HCT116 (cell line): Measurements from ENCODE around the gene MN1. TPM values are rescaled to one million over a fixed set of nuclear protein-coding genes. Genes with fewer than 3 reads are reported as not detected.

Source experiments
- ATAC-seq: fragments of 200-7000 bp; cut with Tn5 transposase; 2 replicates; pipeline ENCODE4 v1.9.1; 2020; ENCODE audit warnings: mild to moderate bottlenecking, moderate library complexity
- BruUV-seq: library from RNA; stranded (reverse); fragments of 400-500 nt; replicated peaks from 2 replicates; lab custom pipeline; 2021; lab: Mats Ljungman, UMichigan
- CTCF ChIA-PET: fragments of 300-600 bp; sonication (Branson Sonifier 250); formaldehyde crosslinking; loops from one replicate; lab custom pipeline; 2021; ENCODE audit warnings: antibody characterized with exemption; lab: Charles Lee
- POLR2A ChIA-PET: fragments of 300-600, 350-600 bp; sonication (Branson Sonifier 250); formaldehyde crosslinking; loops from one replicate; lab custom pipeline; 2021; ENCODE audit warnings: antibody characterized with exemption; lab: Charles Lee
- RAD21 ChIA-PET, 2 experiments: fragments of 300-600 bp; sonication (Branson Sonifier 250); formaldehyde crosslinking; loops; one replicate each; lab custom pipeline; 2023; ENCODE audit warnings: low total read pairs in 2 of 2; ENCODE audit not compliant: uncharacterized antibody in 2 of 2, unreplicated experiment in 2 of 2, low non-redundant PET in 1 of 2; lab: Charles Lee
- DNase-seq: peaks from one replicate; pipeline ENCODE4 v3.0.0-alpha.2; 2010; ENCODE audit warnings: low read depth, low spot score
- H2AFZ ChIP-seq: fragments of 200-600 bp; shearing (Covaris generic), sonication (generic); 2 replicates; pipeline ENCODE4 v1.6.1; 2017; ENCODE audit warnings: low read depth, mixed run types, mixed read lengths, antibody characterized with exemption, low read length; ENCODE audit not compliant: poor library complexity, severe bottlenecking
- H3K27ac ChIP-seq: 2 replicates; pipeline ENCODE4 v1.5.1; 2012; ENCODE audit warnings: low read depth, low read length
- H3K27me3 ChIP-seq: fragments of 200-600 bp; sonication (generic); 2 replicates; pipeline ENCODE4 v1.6.1; 2016; ENCODE audit warnings: mixed run types, low read length, mixed read lengths; ENCODE audit not compliant: insufficient read depth
- H3K36me3 ChIP-seq, 2 experiments: fragments of 200-500 bp in 1 of 2; fragments of 200-600 bp in 1 of 2; sonication (Bioruptor generic) in 1 of 2; sonication (generic) in 1 of 2; 2 replicates each; pipeline versions ENCODE4 v1.5.1 to v1.6.1; 2014 to 2016; ENCODE audit warnings: low read length in 2 of 2, inconsistent platforms in 1 of 2, mixed read lengths in 1 of 2, mixed run types in 1 of 2; ENCODE audit not compliant: insufficient read depth in 2 of 2, control insufficient read depth in 1 of 2
- H3K4me1 ChIP-seq, 2 experiments: fragments of 200-600 bp in 1 of 2; sonication (generic) in 1 of 2; 2 replicates each; pipeline versions ENCODE4 v1.5.1 to v1.6.1; 2012 to 2017; ENCODE audit warnings: low read length in 2 of 2, inconsistent platforms in 1 of 2, mild to moderate bottlenecking in 1 of 2, mixed read lengths in 1 of 2, mixed run types in 1 of 2, moderate library complexity in 1 of 2; ENCODE audit not compliant: insufficient read depth in 2 of 2, control insufficient read depth in 1 of 2
- H3K4me2 ChIP-seq: fragments of 200-600 bp; sonication (generic); 2 replicates; pipeline ENCODE4 v1.6.1; 2017; ENCODE audit warnings: mixed run types, low read length, mixed read lengths
- H3K4me3 ChIP-seq, 2 experiments: fragments of 200-600 bp in 1 of 2; sonication (generic) in 1 of 2; replicated peaks in 1 of 2; 2 replicates each; pipeline ENCODE4 v1.5.1; 2011 to 2016; ENCODE audit warnings: low read length in 2 of 2, control low read depth in 1 of 2, low read depth in 1 of 2, mild to moderate bottlenecking in 1 of 2, mixed read lengths in 1 of 2, mixed run types in 1 of 2
- H3K79me2 ChIP-seq: fragments of 200-600 bp; sonication (generic); 2 replicates; pipeline ENCODE4 v1.6.1; 2017; ENCODE audit warnings: mild to moderate bottlenecking, mixed run types, low read length, moderate library complexity, mixed read lengths; ENCODE audit not compliant: insufficient read depth
- H3K9ac ChIP-seq: fragments of 200-600 bp; sonication (generic); 2 replicates; pipeline ENCODE4 v1.6.1; 2016; ENCODE audit warnings: low read length, mixed read lengths
- H3K9me2 ChIP-seq: fragments of 200-600 bp; sonication (generic), shearing (Covaris generic); 2 replicates; pipeline ENCODE4 v1.6.1; 2017; ENCODE audit warnings: mixed run types, mild to moderate bottlenecking, moderate library complexity; ENCODE audit not compliant: insufficient read depth
- H3K9me3 ChIP-seq, 2 experiments: fragments of 200-500 bp in 1 of 2; fragments of 200-600 bp in 1 of 2; sonication (Bioruptor generic) in 1 of 2; sonication (generic) in 1 of 2; 2 replicates each; pipeline ENCODE4 v1.6.1; 2014 to 2017; ENCODE audit warnings: low read length in 2 of 2, mixed read lengths in 2 of 2, inconsistent platforms in 1 of 2, low read depth in 1 of 2, mild to moderate bottlenecking in 1 of 2, mixed run types in 1 of 2, moderate library complexity in 1 of 2; ENCODE audit not compliant: control insufficient read depth in 1 of 2, insufficient read depth in 1 of 2
- H4K20me1 ChIP-seq: fragments of 200-600 bp; sonication (generic), shearing (Covaris generic); 2 replicates; pipeline ENCODE4 v1.6.1; 2017; ENCODE audit warnings: mixed run types, mild to moderate bottlenecking, moderate library complexity; ENCODE audit not compliant: insufficient read depth
- CBX3 ChIP-seq: IDR thresholded peaks from 2 replicates; pipeline ENCODE4 v1.6.1; 2012; ENCODE audit warnings: low read depth
- ELF1 ChIP-seq: IDR thresholded peaks from 2 replicates; pipeline ENCODE4 v1.6.1; 2012; ENCODE audit warnings: low read depth, borderline replicate concordance
- EZH2 ChIP-seq: fragments of 200-600 bp; sonication (generic); IDR thresholded peaks from 2 replicates; pipeline ENCODE4 v1.6.1; 2017; ENCODE audit warnings: antibody characterized with exemption, mixed run types
- EZH2phosphoT487 ChIP-seq: fragments of 200-600 bp; IDR thresholded peaks from 2 replicates; pipeline ENCODE4 v1.6.1; 2018; ENCODE audit warnings: antibody characterized with exemption, borderline replicate concordance
- FOSL1 ChIP-seq: IDR thresholded peaks from 2 replicates; pipeline ENCODE4 v1.6.1; 2012; ENCODE audit warnings: low read depth
- JUND ChIP-seq: IDR thresholded peaks from 2 replicates; pipeline ENCODE4 v1.6.1; 2012
- POLR2A ChIP-seq: IDR thresholded peaks from 2 replicates; pipeline ENCODE4 v1.7.0; 2011; ENCODE audit warnings: borderline replicate concordance; ENCODE audit not compliant: insufficient read depth, insufficient read length; ENCODE audit errors: extremely low read depth
- POLR2AphosphoS5 ChIP-seq: IDR thresholded peaks from 2 replicates; pipeline ENCODE4 v1.6.1; 2011; ENCODE audit warnings: mild to moderate bottlenecking, low read depth, low read length, moderate library complexity
- RAD21 ChIP-seq: IDR thresholded peaks from 2 replicates; pipeline ENCODE4 v1.6.1; 2012; ENCODE audit warnings: low read depth, mild to moderate bottlenecking
- SP1 ChIP-seq: IDR thresholded peaks from 2 replicates; pipeline ENCODE4 v1.6.1; 2012; ENCODE audit warnings: low read depth
- SRF ChIP-seq: IDR thresholded peaks from 2 replicates; pipeline ENCODE4 v1.6.1; 2012; ENCODE audit warnings: low read depth
- YY1 ChIP-seq: IDR thresholded peaks from 2 replicates; pipeline ENCODE4 v1.6.1; 2011; ENCODE audit warnings: low read length, low read depth, moderate library complexity, mild to moderate bottlenecking; ENCODE audit not compliant: insufficient replicate concordance; ENCODE audit errors: extremely low read depth
- ZFX ChIP-seq: fragments of 450-650 bp; IDR thresholded peaks from 2 replicates; pipeline ENCODE4 v1.6.1; 2017
- intact Hi-C: fragments of 100-400 bp; cut with micrococcal nuclease; formaldehyde crosslinking; loops from 2 replicates; pipeline ENCODE4 v1.10.0; 2022
- total RNA-seq: library from RNA; stranded (reverse); gene quantifications from one replicate; pipeline ENCODE4 v1.2.1, GENCODE V29; 2021; ENCODE audit not compliant: unreplicated experiment
- TF ChIP-seq, protein P1 (sequence below), 3 experiments: fragments of 200-600 bp in 1 of 3; sonication (generic) in 1 of 3; IDR thresholded peaks in 2 of 3; conservative IDR thresholded peaks in 1 of 3; 2 replicates each; pipeline ENCODE4 v1.5.1; 2012 to 2017; ENCODE audit warnings: low read depth in 2 of 3, low read length in 2 of 3, antibody characterized with exemption in 1 of 3, borderline replicate concordance in 1 of 3, control low read depth in 1 of 3, mild to moderate bottlenecking in 1 of 3, mixed read lengths in 1 of 3, mixed run types in 1 of 3, moderate library complexity in 1 of 3; ENCODE audit not compliant: insufficient read depth in 1 of 3
- TF ChIP-seq, protein P2 (sequence below): IDR thresholded peaks from 2 replicates; pipeline ENCODE4 v1.6.1; 2012
- TF ChIP-seq, protein P3 (sequence below): IDR thresholded peaks from 2 replicates; pipeline ENCODE4 v1.6.1; 2012
- TF ChIP-seq, protein P4 (sequence below): IDR thresholded peaks from 2 replicates; pipeline ENCODE4 v1.6.1; 2011; ENCODE audit warnings: mild to moderate bottlenecking, low read length, moderate library complexity; ENCODE audit not compliant: insufficient replicate concordance; ENCODE audit errors: extremely low read depth

The MN1 gene
- total RNA-seq, 1 experiment from 2014 or later = 2.9 TPM

DNA sequence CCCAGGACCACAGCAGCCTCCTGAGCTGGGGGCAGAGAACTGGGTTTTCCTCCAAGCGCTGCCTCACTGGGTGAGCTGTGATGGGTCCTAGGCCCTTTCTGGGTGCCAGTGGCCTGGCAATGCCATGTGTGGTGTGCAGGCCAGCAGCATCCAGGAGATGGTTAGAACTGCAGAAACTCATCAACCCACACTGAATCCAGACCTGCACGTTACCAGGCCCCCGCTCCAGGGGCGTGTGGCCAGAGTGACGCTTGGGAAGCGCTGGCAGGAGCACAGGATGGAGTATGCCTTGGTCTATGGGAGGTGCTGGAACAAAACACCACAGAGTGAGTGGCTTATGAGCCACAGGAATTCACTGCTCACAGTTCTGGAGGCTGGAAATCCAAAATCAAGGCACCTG, 97.0 kb downstream of the MN1 start (continued):
- TF ChIP-seq, protein P1, sequence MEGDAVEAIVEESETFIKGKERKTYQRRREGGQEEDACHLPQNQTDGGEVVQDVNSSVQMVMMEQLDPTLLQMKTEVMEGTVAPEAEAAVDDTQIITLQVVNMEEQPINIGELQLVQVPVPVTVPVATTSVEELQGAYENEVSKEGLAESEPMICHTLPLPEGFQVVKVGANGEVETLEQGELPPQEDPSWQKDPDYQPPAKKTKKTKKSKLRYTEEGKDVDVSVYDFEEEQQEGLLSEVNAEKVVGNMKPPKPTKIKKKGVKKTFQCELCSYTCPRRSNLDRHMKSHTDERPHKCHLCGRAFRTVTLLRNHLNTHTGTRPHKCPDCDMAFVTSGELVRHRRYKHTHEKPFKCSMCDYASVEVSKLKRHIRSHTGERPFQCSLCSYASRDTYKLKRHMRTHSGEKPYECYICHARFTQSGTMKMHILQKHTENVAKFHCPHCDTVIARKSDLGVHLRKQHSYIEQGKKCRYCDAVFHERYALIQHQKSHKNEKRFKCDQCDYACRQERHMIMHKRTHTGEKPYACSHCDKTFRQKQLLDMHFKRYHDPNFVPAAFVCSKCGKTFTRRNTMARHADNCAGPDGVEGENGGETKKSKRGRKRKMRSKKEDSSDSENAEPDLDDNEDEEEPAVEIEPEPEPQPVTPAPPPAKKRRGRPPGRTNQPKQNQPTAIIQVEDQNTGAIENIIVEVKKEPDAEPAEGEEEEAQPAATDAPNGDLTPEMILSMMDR (IDR thresholded peaks at IDR 0.05 in 2 of 3, conservative IDR thresholded peaks at IDR 0.05 in 1 of 3; ENCODE audit: borderline replicate concordance in 1 of 3, insufficient read depth in 1 of 3, low read depth in 2 of 3, low read length in 2 of 3) = no peak
- TF ChIP-seq YY1 (no peak), POLR2A (no peak), SP1 (no peak), JUND (no peak), FOSL1 (no peak)
- TF ChIP-seq, protein P2, sequence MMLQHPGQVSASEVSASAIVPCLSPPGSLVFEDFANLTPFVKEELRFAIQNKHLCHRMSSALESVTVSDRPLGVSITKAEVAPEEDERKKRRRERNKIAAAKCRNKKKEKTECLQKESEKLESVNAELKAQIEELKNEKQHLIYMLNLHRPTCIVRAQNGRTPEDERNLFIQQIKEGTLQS = no peak

DNA sequence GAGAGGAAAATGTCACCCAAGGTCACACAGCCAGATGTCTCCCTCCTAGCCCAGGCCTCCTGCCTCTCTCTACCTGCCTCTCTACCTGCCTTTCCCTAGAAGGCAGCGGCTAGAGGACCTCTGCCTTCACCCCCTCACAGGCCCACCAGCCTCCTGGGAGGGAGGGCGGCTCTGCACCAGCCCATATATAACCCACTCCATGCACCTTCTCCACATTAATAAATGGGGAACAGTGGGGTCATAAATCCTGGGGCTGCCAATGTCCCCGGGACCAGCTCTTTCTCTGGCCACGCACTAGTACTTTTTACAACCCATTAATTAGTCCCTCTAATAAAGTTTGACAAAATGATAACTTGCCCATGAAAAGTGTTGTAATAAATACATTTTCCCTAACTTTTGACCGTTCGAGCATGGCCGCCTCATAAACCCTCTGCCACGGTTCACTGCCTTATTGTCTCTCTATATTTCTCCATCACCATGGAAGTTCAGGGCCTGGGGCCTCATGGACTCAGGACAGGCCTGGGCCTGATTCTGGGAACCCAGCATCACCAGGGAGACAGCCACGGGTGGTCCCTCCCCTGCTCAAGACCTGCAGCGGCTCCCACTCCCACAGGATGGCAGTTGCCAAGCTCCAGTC, 102.1 kb downstream of the MN1 start:
- Histone ChIP-seq H3K27ac (no peak overlapping the region), H3K79me2 (no peaks in the 10 kb centered on the region), H3K4me1 (no peaks in the 10 kb centered on the region), H3K9me2 (no peaks in the 10 kb centered on the region), H3K9ac (no peak overlapping the region), H3K9me3 (peaks cover 4 to 8% of the 10 kb centered on the region in 2 experiments; a peak in 2 of 4 replicates), H3K36me3 (no peaks in the 10 kb centered on the region), H2AFZ (no peak overlapping the region), H3K4me3 (no peak overlapping the region), H3K4me2 (no peak overlapping the region), H4K20me1 (no peaks in the 10 kb centered on the region), H3K27me3 (no peaks in the 10 kb centered on the region)
- TF ChIP-seq, protein P1 (IDR thresholded peaks at IDR 0.05 in 2 of 3, conservative IDR thresholded peaks at IDR 0.05 in 1 of 3; ENCODE audit: borderline replicate concordance in 1 of 3, insufficient read depth in 1 of 3, low read depth in 2 of 3, low read length in 2 of 3) = no peak
- TF ChIP-seq CBX3 (no peak), ELF1 (no peak), ZFX (no peak), YY1 (no peak), FOSL1 (no peak), EZH2phosphoT487 (no peak), RAD21 (no peak), POLR2AphosphoS5 (no peak), SRF (no peak), POLR2A (no peak), JUND (no peak), EZH2 (no peak)
- TF ChIP-seq, protein P3, sequence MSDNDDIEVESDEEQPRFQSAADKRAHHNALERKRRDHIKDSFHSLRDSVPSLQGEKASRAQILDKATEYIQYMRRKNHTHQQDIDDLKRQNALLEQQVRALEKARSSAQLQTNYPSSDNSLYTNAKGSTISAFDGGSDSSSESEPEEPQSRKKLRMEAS = no peak
- TF ChIP-seq, protein P4, sequence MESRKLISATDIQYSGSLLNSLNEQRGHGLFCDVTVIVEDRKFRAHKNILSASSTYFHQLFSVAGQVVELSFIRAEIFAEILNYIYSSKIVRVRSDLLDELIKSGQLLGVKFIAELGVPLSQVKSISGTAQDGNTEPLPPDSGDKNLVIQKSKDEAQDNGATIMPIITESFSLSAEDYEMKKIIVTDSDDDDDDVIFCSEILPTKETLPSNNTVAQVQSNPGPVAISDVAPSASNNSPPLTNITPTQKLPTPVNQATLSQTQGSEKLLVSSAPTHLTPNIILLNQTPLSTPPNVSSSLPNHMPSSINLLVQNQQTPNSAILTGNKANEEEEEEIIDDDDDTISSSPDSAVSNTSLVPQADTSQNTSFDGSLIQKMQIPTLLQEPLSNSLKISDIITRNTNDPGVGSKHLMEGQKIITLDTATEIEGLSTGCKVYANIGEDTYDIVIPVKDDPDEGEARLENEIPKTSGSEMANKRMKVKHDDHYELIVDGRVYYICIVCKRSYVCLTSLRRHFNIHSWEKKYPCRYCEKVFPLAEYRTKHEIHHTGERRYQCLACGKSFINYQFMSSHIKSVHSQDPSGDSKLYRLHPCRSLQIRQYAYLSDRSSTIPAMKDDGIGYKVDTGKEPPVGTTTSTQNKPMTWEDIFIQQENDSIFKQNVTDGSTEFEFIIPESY = no peak
- TF ChIP-seq, protein P2 = no peak
- BruUV-seq = no TSS peak
- CTCF ChIA-PET = no interaction called here
- ATAC-seq (no peak), DNase-seq (no peak)
- intact Hi-C loops = loop anchor here (10.0 kb wide), 1 partner anchor 1375 kb away; the partner anchor contains the start of gene KREMEN1
- POLR2A ChIA-PET = no interaction called here
- RAD21 ChIA-PET = no interaction called here
